Measurements from ENCODE around the gene C13orf46. TPM values are rescaled to one million over a fixed set of nuclear protein-coding genes. Genes with fewer than 3 reads are reported as not detected.

C13orf46 gene
- polyA plus RNA-seq, 1 experiment: 0.65 TPM

GRCh38 chr13:113949546-113949945 is 24.3 kb downstream of the C13orf46 start:
- no peak for DNase-seq (ENCODE audit: low read depth)
- ChIA-PET POLR2A (no interaction called here), CTCF (interaction anchor here (1.4 to 4.4 kb wide), 2 partner anchors 133 to 278 kb away, joined by 3 to 42 read pairs; no protein-coding TSS in a partner anchor)
- H3K36me3 ChIP-seq (ENCODE audit: control insufficient read depth, insufficient read depth, low read length): peaks cover 1% of the 10 kb centered on the region
- no peaks in the 10 kb centered on the region for H3K27me3 ChIP-seq (ENCODE audit: control insufficient read depth, insufficient read depth, low read length)
- TF ChIP-seq CTCF (IDR thresholded peaks at IDR 0.05; ENCODE audit: insufficient read depth, low read depth, low read length): no peak
- no peak overlapping the region for H3K4me3 ChIP-seq (ENCODE audit: low read depth, low read length)

GRCh38 chr13:113948034-113948742 is 25.7 kb downstream of the C13orf46 start:
- no peak for TF ChIP-seq CTCF (IDR thresholded peaks at IDR 0.05; ENCODE audit: insufficient read depth, low read depth, low read length)
- Histone ChIP-seq H3K27me3 (ENCODE audit: control insufficient read depth, insufficient read depth, low read length) (no peaks in the 10 kb centered on the region), H3K4me3 (ENCODE audit: low read depth, low read length) (no peak overlapping the region), H3K36me3 (ENCODE audit: control insufficient read depth, insufficient read depth, low read length) (no peaks in the 10 kb centered on the region)
- ChIA-PET CTCF (interaction anchor here (0.7 to 4.4 kb wide), 10 partner anchors 98 to 279 kb away, joined by 3 to 42 read pairs (median 4); partner anchors contain the start of gene RASA3), POLR2A (no interaction called here)
- no peak for DNase-seq (ENCODE audit: low read depth)

- CTCF ChIA-PET: interaction anchor here (0.6 to 4.4 kb wide), 35 partner anchors 10 to 321 kb away, joined by 3 to 42 read pairs (median 4); no protein-coding TSS in a partner anchor
- DNase-seq (ENCODE audit: low read depth): no peak
- POLR2A ChIA-PET: no interaction called here
- Histone ChIP-seq H3K27me3 (ENCODE audit: control insufficient read depth, insufficient read depth, low read length) (no peaks in the 10 kb centered on the region), H3K36me3 (ENCODE audit: control insufficient read depth, insufficient read depth, low read length) (no peaks in the 10 kb centered on the region), H3K4me3 (ENCODE audit: low read depth, low read length) (no peak overlapping the region)
- peak; percentile 89 for TF ChIP-seq CTCF (IDR thresholded peaks at IDR 0.05; ENCODE audit: insufficient read depth, low read depth, low read length)
Measured at GRCh38 chr13:113947311-113948033, 26.4 kb downstream of the C13orf46 start.

DNA sequence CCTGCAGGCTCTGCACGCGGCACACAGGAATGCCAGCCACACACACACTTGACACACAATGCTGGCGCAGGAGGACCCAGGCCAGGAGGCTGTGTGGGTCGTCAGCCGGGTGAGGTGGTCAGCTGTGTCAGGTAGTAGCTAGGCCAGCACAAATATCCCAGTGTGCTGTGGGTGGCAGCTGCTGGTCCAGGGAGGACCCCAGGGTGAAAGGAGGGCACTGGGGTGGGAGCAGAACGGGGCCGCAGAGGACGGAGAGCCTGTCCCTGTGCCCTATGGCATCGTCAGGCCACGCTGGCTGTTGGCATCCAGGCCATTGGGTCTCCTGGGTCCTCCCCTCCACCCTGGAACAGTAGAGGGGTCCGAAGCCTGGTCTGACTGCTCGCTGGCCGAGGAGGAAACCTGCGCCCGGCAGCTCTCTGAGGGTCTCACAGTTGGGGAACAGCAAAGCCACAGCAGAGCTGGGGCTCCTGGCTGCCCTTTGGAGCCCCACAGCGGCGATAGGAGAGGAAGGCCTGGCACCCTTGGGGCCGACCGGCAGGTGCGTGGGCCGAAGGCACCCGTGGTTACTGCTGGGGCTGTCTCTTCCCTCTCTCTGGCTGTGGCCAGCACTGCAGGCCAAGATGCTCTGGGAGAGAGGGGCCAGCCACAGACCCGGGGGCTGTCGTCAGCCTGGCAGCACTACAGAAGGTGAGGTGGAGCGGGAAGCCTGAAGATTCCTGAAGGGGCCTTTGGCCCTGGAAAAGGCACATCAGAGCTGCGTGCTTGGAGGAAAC is 27.3 kb downstream of the C13orf46 start:
- no peaks in the 10 kb centered on the region for H3K36me3 ChIP-seq (ENCODE audit: control insufficient read depth, insufficient read depth, low read length)
- POLR2A ChIA-PET: no interaction called here
- no peak overlapping the region for H3K4me3 ChIP-seq (ENCODE audit: low read depth, low read length)
- CTCF ChIA-PET: interaction anchor here (0.6 to 4.4 kb wide), 31 partner anchors 9 to 320 kb away, joined by 3 to 42 read pairs (median 4); no protein-coding TSS in a partner anchor
- DNase-seq (ENCODE audit: low read depth): no peak
- H3K27me3 ChIP-seq (ENCODE audit: control insufficient read depth, insufficient read depth, low read length): no peaks in the 10 kb centered on the region
- no peak for TF ChIP-seq CTCF (IDR thresholded peaks at IDR 0.05; ENCODE audit: insufficient read depth, low read depth, low read length)
